Right lobe of liver (tissue), 6 donors: ENCODE measurements around the gene RYR3. TPM values are rescaled to one million over a fixed set of nuclear protein-coding genes. Genes with fewer than 3 reads are reported as not detected.

ENCODE experiments used
- ATAC-seq, 4 donors: fragments of 200-7000 bp; cut with Tn5 transposase; one replicate each; pipeline ENCODE4 v1.9.1; 2020; ENCODE audit warnings: mild to moderate bottlenecking in 4 of 4, moderate library complexity in 4 of 4
- DNase-seq, 3 donors: peaks; one replicate each; pipeline ENCODE4 v3.0.0-alpha.2; 2020
- H3K27ac ChIP-seq, 3 donors: fragments of 200-600 bp; one replicate each; pipeline ENCODE4 v1.8.0; 2022
- H3K27me3 ChIP-seq, 2 donors: fragments of 200-600 bp; one replicate each; pipeline ENCODE4 v1.8.0; 2022
- H3K36me3 ChIP-seq, 4 donors: fragments of 200-600 bp; sonication (generic) in 1 of 4; one replicate each; pipeline versions ENCODE4 v1.5.1 to v1.8.0; 2017 to 2022; ENCODE audit warnings: control low read depth in 1 of 4
- H3K4me1 ChIP-seq, 4 donors: fragments of 200-600 bp; sonication (generic) in 1 of 4; one replicate each; pipeline versions ENCODE4 v1.5.1 to v1.8.0; 2017 to 2022; ENCODE audit warnings: control low read depth in 1 of 4
- H3K4me3 ChIP-seq, 3 donors: fragments of 200-600 bp; one replicate each; pipeline ENCODE4 v1.8.0; 2022
- H3K9me3 ChIP-seq, 4 donors: fragments of 200-600 bp; sonication (generic) in 1 of 4; one replicate each; pipeline versions ENCODE4 v1.5.1 to v1.8.0; 2017 to 2022; ENCODE audit warnings: control low read depth in 1 of 4
- CTCF ChIP-seq, 4 donors: fragments of 200-600 bp in 3 of 4; fragments of 450-650 bp in 1 of 4; IDR thresholded peaks; one replicate each; pipeline versions ENCODE4 v1.5.1 to v1.8.0; 2016 to 2022; ENCODE audit warnings: antibody characterized with exemption in 4 of 4, mild to moderate bottlenecking in 2 of 4
- POLR2A ChIP-seq: fragments of 450-650 bp; IDR thresholded peaks from one replicate; pipeline ENCODE4 v1.6.1; 2017; ENCODE audit warnings: antibody characterized with exemption, mild to moderate bottlenecking
- WGBS: methylation state at CpG from one replicate; pipeline ENCODE4 v1.1.6; 2018; ENCODE audit warnings: low coverage, low lambda C conversion rate; ENCODE audit not compliant: insufficient coverage; ENCODE audit errors: missing lambda C conversion rate; 5-methylcytosine and 5-hydroxymethylcytosine counted together
- intact Hi-C, 2 donors: fragments of 100-400 bp; cut with DNase I; formaldehyde crosslinking; loops; one replicate each; pipeline versions ENCODE4 v1.11.2 to v1.14.1; 2022
- total RNA-seq, 6 experiments: library from RNA; depleted of rRNA in 2 of 6; stranded (reverse); fragments of >200 nt in 2 of 6; fragmentation: NEBNext Ultra II Directional in 3 of 6; extraction: Animal tissue kit (Norgen Biotek cat#: 25700) in 3 of 6; gene quantifications; one replicate each; pipeline versions ENCODE4 v1.1.0 to v1.2.4, GENCODE V29; 2016 to 2023
- donor health status: DM: no; HTN: yes; CAD: no.
- donor health status: DM: no; HTN: no; CAD: no.
- donor health status: DM: no; HTN: no; CAD: no.
- donor health status: DM: no; HTN: yes; CAD: no.
- donor health status: DM: no; HTN: yes; CAD: no.

RYR3 gene
- total RNA-seq, 6 experiments from 2014 or later = under 0.01 to 0.31 (median 0.05) TPM; not detected in 3

GRCh38 chr15:33848011-33848410 is 537.2 kb downstream of the RYR3 start:
- no peak overlapping the region for H3K27ac ChIP-seq
- H3K4me3 ChIP-seq = no peak overlapping the region
- intact Hi-C loops = no loop called here
- H3K9me3 ChIP-seq = no peaks in the 10 kb centered on the region
- WGBS = no CpG with 5 or more reads among the region's 3 CpGs
- no peaks in the 10 kb centered on the region for H3K27me3 ChIP-seq
- H3K4me1 ChIP-seq = no peaks in the 10 kb centered on the region
- DNase-seq (no peak), ATAC-seq (no peak)
- H3K36me3 ChIP-seq = no peaks in the 10 kb centered on the region
- TF ChIP-seq CTCF (IDR thresholded peaks at IDR 0.05) = no peak
- no peak for TF ChIP-seq POLR2A

- Histone ChIP-seq H3K4me3 (no peak overlapping the region), H3K4me1 (no peaks in the 10 kb centered on the region), H3K27ac (no peak overlapping the region), H3K9me3 (no peaks in the 10 kb centered on the region), H3K36me3 (no peaks in the 10 kb centered on the region), H3K27me3 (no peaks in the 10 kb centered on the region)
- intact Hi-C loops = no loop called here
- 69% methylated on average over 1 of the region's 1 CpG for WGBS
- DNase-seq (no peak), ATAC-seq (no peak)
- TF ChIP-seq CTCF (IDR thresholded peaks at IDR 0.05) (no peak), POLR2A (no peak)
These were observed 540.3 kb downstream of the RYR3 start for GRCh38 chr15:33851079-33851478.

- Histone ChIP-seq H3K27me3 (no peaks in the 10 kb centered on the region), H3K36me3 (no peaks in the 10 kb centered on the region), H3K4me3 (no peak overlapping the region), H3K9me3 (no peaks in the 10 kb centered on the region), H3K4me1 (no peaks in the 10 kb centered on the region), H3K27ac (no peak overlapping the region)
- 60% methylated on average over 1 of the region's 1 CpG for WGBS
- intact Hi-C loops = no loop called here
- DNase-seq (no peak), ATAC-seq (no peak)
- no peak for TF ChIP-seq POLR2A
- no peak for TF ChIP-seq CTCF (IDR thresholded peaks at IDR 0.05)
These were observed 541.3 kb downstream of the RYR3 start for GRCh38 chr15:33852094-33852493.

GRCh38 chr15:33852570-33852969 is 541.8 kb downstream of the RYR3 start:
- TF ChIP-seq POLR2A (no peak), CTCF (IDR thresholded peaks at IDR 0.05) (no peak)
- intact Hi-C loops = no loop called here
- no peak for DNase-seq
- Histone ChIP-seq H3K4me1 (no peaks in the 10 kb centered on the region), H3K36me3 (no peaks in the 10 kb centered on the region), H3K27ac (no peak overlapping the region), H3K27me3 (no peaks in the 10 kb centered on the region), H3K4me3 (no peak overlapping the region), H3K9me3 (no peaks in the 10 kb centered on the region)
- 95% methylated on average over 2 of the region's 2 CpGs for WGBS
- ATAC-seq = no peak

- H3K27ac ChIP-seq = no peak overlapping the region
- no peak for TF ChIP-seq POLR2A
- TF ChIP-seq CTCF (IDR thresholded peaks at IDR 0.05) = no peak
- 96% methylated on average over 13 of the region's 13 CpGs for WGBS
- no peaks in the 10 kb centered on the region for H3K4me1 ChIP-seq
- no peaks in the 10 kb centered on the region for H3K36me3 ChIP-seq
- no peak overlapping the region for H3K4me3 ChIP-seq
- H3K27me3 ChIP-seq = no peaks in the 10 kb centered on the region
- H3K9me3 ChIP-seq = no peaks in the 10 kb centered on the region
- intact Hi-C loops = no loop called here
- DNase-seq = no peak
- ATAC-seq = no peak
These were observed 547.0 kb downstream of the RYR3 start for GRCh38 chr15:33857726-33858125.
